ENCODE data around the gene VGLL1.

The VGLL1 gene

DNA sequence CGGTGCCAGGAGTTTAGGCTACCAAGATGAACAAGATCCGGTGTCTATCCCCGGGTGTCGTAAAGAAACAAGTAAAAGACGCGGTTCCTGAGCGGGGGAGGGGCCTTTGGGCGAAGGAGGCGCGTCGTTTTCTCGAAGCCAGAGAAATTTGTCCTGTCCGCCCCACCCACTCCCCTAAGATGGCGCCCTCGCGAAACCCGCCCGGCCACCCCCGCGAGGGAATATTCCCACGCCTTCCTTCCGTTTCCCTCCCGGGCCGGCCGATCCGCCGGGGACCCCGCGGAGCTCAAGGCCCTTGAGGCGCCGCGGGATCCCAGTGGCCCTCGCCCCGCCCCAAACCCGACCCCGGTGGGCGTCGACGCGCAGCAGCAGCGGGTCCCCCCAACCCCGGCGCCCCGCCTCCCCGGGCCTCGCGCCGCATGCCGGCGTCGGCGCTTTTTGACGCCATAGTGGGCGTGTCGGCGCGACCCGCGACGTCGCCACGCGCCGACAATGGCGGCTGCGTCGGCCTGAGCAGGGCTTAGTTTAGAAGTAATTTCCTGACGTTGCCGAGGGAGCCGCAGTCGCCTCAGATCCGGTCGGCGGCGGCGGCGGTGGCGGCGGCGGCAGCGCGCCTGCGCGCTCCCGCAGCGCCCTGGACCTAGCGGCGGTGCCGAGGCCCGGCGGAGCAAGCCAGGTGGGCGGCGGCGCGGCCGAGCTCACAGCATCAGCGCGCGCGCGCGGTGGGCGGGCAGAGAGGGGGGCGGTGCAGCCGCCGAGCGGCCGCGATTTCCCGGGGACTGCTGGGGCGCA, 35.1 kb upstream of the VGLL1 start:
- DNase-seq (ENCODE audit: low read depth), result peak; percentile 88
- peak overlapping the region; percentile 76 for H3K4me3 ChIP-seq (ENCODE audit: low read depth, low read length)

DNA sequence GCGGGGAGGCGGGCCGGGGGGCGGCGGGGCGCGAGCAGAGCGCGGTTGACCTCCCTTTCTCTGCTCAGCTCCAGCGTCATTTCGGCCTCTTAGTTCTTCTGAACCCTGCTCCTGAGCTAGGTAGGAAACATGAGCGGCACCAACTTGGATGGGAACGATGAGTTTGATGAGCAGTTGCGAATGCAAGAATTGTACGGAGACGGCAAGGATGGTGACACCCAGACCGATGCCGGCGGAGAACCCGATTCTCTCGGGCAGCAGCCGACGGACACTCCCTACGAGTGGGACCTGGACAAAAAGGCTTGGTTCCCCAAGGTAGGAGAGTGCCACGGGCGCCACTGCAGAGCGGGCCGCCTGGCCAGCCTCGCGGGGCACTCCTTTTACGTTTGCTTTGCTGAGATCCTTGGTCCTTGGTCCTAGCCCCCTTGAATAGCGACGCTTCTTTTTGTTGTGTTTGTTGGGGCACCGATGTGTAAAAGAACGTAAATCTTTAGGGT, 34.4 kb upstream of the VGLL1 start, which contains the start of gene HTATSF1:
TSS of gene HTATSF1 (plus strand) at position 37 of the 497 bp plus-strand sequence. CDS start at position 130, 93 bp downstream.
- no peak for DNase-seq (ENCODE audit: low read depth)
- H3K4me3 ChIP-seq (ENCODE audit: low read depth, low read length), result peak within 1 kb of the TSS; percentile 76
- TF ChIP-seq, protein P1, sequence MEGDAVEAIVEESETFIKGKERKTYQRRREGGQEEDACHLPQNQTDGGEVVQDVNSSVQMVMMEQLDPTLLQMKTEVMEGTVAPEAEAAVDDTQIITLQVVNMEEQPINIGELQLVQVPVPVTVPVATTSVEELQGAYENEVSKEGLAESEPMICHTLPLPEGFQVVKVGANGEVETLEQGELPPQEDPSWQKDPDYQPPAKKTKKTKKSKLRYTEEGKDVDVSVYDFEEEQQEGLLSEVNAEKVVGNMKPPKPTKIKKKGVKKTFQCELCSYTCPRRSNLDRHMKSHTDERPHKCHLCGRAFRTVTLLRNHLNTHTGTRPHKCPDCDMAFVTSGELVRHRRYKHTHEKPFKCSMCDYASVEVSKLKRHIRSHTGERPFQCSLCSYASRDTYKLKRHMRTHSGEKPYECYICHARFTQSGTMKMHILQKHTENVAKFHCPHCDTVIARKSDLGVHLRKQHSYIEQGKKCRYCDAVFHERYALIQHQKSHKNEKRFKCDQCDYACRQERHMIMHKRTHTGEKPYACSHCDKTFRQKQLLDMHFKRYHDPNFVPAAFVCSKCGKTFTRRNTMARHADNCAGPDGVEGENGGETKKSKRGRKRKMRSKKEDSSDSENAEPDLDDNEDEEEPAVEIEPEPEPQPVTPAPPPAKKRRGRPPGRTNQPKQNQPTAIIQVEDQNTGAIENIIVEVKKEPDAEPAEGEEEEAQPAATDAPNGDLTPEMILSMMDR (conservative IDR thresholded peaks at IDR 0.05; ENCODE audit: low read depth, low read length), result no peak

More for the DNA sequence above, 35.1 kb upstream of the VGLL1 start:
- TF ChIP-seq, protein P1 (conservative IDR thresholded peaks at IDR 0.05; ENCODE audit: low read depth, low read length), result no peak

DNA sequence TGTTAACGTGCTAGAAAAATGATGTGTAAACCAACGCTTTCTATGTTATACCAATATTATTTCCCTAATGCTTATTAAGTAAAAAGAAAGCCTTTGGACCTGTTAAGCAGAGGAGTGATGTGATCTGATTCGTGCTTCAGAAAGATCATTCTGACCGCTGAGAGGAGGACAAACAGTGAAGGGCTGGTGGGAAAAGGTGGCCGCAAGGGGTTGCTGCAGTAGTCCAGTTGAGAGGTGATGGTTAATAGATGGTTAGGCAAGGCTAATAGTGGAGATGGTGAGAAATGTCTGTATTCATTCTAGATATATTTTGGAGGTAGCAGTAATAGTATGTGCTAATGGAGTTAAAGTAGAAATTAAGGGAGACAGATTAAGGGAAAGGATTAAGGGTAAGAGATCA, 12.9 kb upstream of the VGLL1 start:
- DNase-seq (ENCODE audit: low read depth), result no peak
- no peak overlapping the region for H3K4me3 ChIP-seq (ENCODE audit: low read depth, low read length)
- TF ChIP-seq, protein P1 (conservative IDR thresholded peaks at IDR 0.05; ENCODE audit: low read depth, low read length), result no peak

DNA sequence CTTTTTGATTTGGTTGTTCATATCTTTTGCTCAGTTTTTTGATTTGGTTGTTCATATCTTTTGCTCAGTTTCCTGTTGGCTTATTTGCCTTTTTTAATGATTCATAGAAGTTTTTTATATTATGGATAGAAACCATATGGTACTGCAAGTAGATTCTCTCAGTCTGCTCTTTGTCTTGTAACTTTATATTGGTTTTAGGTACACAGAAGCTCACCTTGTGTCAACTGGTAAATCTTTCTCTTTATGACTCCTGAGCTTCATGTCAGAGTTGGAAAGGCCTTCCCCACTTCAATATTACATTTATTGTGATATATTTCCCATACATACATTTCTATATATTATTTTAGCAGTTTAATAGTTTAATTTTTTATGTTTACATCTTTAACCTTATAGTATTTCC, 8.2 kb upstream of the VGLL1 start:
- H3K4me3 ChIP-seq (ENCODE audit: low read depth, low read length), result no peak overlapping the region
- TF ChIP-seq, protein P1 (conservative IDR thresholded peaks at IDR 0.05; ENCODE audit: low read depth, low read length), result no peak
- no peak for DNase-seq (ENCODE audit: low read depth)

DNA sequence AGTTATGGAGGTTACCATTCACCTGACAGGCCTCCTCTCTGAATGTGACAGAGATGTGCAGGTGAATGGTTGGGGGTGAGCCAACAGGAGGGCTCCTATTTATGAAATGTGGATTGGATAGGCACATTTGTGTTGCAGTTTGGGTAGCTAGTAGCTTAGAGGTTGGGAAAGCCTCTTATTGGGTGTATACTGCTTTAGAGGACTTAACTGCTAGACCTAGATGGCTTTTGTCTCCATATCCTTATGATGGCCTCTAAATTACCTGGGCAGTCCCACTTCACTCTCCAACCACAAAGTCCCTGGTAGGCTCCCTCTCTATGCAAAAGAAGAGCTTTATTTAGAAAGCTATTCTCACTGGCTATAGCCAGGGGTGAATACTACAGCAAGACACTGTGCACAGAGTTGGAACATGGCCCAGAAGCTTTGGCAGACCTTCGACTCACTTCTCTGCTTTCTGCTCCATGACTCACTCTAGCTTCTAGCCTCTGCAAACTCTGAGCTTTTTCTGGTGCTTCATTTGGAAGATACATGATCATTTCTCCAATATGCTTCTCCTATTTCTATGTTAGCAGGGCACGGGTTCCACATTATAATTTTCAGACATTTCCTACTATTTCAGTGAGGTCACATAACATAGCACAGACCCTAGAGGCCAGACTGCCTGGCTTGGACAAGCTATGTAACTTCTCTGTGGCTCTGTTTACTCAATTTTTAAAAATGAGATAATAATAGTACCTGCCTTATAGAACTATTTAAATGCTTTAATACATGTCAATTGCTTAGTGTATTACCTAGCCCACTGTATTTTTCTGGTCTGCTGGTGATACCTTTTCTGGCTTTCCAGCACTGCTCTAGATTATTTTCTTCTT, 6.0 kb upstream of the VGLL1 start:
- TF ChIP-seq, protein P1 (conservative IDR thresholded peaks at IDR 0.05; ENCODE audit: low read depth, low read length), result no peak
- DNase-seq (ENCODE audit: low read depth), result peak; percentile 94
- H3K4me3 ChIP-seq (ENCODE audit: low read depth, low read length), result no peak overlapping the region

DNA sequence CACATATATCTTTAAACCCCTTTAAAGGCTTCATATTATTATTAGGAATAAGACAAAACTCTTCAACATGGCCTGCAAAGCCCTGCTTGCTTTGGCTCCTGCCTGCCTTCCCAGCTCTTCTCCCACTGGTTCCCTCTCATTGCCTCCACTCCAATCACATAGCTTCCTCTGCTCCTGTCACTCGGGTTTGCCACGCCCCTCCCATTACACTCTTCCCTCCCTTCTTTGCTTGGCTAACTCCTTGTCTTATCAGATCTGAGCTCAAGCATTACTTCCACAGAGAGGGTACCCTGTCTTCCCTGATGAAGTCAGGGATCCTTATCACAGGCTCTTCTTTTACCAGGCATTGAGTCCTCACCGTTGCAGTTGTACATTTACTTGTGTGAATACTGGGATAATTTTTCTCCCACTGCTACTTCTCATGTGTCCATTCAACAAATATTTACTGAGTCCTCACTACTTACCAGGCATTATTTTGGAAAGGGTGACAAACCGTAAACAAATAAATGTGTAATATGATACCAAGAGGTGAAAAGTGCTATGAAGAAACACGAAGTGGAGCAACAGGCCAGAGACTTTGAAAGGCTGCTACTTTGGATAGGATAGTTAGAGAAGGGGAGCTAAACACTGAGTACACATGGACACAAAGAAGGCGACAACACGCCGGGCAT, 3.2 kb upstream of the VGLL1 start:
- peak; percentile 8 for DNase-seq (ENCODE audit: low read depth)
- no peak overlapping the region for H3K4me3 ChIP-seq (ENCODE audit: low read depth, low read length)

More for the DNA sequence above, 3.2 kb upstream of the VGLL1 start:
- TF ChIP-seq, protein P1 (conservative IDR thresholded peaks at IDR 0.05; ENCODE audit: low read depth, low read length), result no peak

Data from choroid plexus epithelial cell (primary cell).